HG03135 (cell line): Measurements from ENCODE around the gene GBP1.
"Not testable (repeated sequence)": the region's sequence is repeated elsewhere in the genome, so short reads cannot be mapped to it uniquely, and the experiment has no call there.

ENCODE experiments used
- ATAC-seq: cut with Tn5 transposase; IDR thresholded peaks from one replicate; pipeline ENCODE4 v1.9.1; 2021; ENCODE audit warnings: mild to moderate bottlenecking, moderate library complexity; ENCODE audit not compliant: unreplicated experiment

Gene GBP1

DNA sequence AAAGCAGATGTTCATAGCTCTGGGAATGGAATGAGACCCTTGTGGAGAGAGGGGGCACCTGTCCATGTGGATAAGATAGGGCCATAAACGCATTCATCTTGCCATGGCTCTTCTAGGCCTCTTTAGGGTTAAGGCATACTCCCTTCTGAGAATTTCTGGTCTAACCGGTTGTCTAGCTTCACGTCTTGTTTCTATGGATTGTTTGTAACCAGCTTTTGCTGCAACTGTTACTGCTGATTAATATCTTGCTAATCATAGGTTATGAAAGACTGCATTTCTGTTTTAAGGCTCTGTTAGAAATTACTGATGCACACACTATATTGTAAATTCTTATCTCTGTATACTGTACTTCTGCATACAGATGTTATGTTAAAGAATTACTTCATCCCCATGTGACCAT, 46.7 kb downstream of the GBP1 start:
- not testable (repeated sequence) for ATAC-seq

DNA sequence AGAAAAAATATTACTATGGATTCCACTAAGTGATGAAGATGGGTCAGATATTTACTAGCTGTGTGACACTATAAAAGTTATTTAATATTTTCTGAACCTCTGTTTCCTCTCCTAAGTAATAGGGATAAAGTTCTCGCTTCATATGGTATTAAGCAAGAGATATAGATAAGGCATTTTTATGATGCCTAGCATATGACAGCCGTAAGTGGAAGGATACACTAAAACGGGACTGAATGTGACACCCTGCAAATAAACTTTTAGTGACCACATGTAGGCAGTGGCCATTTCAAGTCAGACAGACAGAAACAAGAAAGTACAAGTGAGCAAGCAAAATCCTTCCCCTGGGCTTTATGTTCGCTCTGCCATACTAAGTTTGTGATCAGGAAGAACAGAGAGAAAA, 56.5 kb downstream of the GBP1 start:
- ATAC-seq, result no peak

- ATAC-seq, result no peak
Measured at GRCh38 chr1:89005286-89006151, 59.5 kb downstream of the GBP1 start.
